Cardiac muscle cell (in vitro differentiated cells and primary cell): Measurements from ENCODE around the gene CHPF. TPM values are rescaled to one million over a fixed set of nuclear protein-coding genes. Genes with fewer than 3 reads are reported as not detected.

Experiments used
- DNase-seq, 2 donors: peaks; one replicate each; pipeline versions ENCODE4 v3.0.0 to v3.0.0-alpha.2; 2010 to 2017; ENCODE audit warnings: low read depth in 1 of 2, low spot score in 1 of 2
- H3K27ac ChIP-seq: fragments of 200-600 bp; sonication (generic); 2 replicates; pipeline ENCODE4 v1.5.1; 2016
- H3K27me3 ChIP-seq: fragments of 200-600 bp; sonication (generic); 2 replicates; pipeline ENCODE4 v1.6.0; 2016; ENCODE audit warnings: control low read depth
- H3K36me3 ChIP-seq: fragments of 200-600 bp; sonication (generic); 2 replicates; pipeline ENCODE4 v1.5.1; 2016; ENCODE audit warnings: control low read depth
- H3K4me1 ChIP-seq: fragments of 200-600 bp; sonication (generic); 2 replicates; pipeline ENCODE4 v1.8.1; 2017; ENCODE audit warnings: low read depth, mild to moderate bottlenecking, mixed run types
- H3K4me3 ChIP-seq: fragments of 200-600 bp; sonication (generic); 2 replicates; pipeline ENCODE4 v1.5.1; 2016; ENCODE audit warnings: mild to moderate bottlenecking
- H3K9me3 ChIP-seq: fragments of 200-600 bp; sonication (generic); 2 replicates; pipeline ENCODE4 v1.5.1; 2017; ENCODE audit warnings: low read depth, mild to moderate bottlenecking, control low read depth
- CTCF ChIP-seq: IDR thresholded peaks from 2 replicates; pipeline ENCODE4 v1.5.1; 2012; ENCODE audit warnings: low read depth, mild to moderate bottlenecking, low read length
- polyA plus RNA-seq: library from polyadenylated mRNA; unstranded; fragments of >200 nt; fragmentation: Nextera tagmentation; extraction: Ambion mirVana; gene quantifications from 2 replicates; pipeline ENCODE4 v1.2.1, GENCODE V29; 2016
- total RNA-seq: library from RNA; depleted of rRNA; stranded (reverse); fragments of >200 nt; gene quantifications from 2 replicates; pipeline ENCODE4 v1.2.3, GENCODE V29; 2016

CHPF gene
- total and polyA plus RNA-seq, 2 experiments from 2014 or later = 208 to 301 TPM

- Histone ChIP-seq H3K4me3 (peak overlapping the region; percentile 47), H3K27ac (no peak overlapping the region), H3K4me1 (peaks cover 3% of the 10 kb centered on the region), H3K27me3 (no peaks in the 10 kb centered on the region), H3K36me3 (peaks cover 21% of the 10 kb centered on the region), H3K9me3 (no peaks in the 10 kb centered on the region)
- no peak for TF ChIP-seq CTCF
- DNase-seq = peak; percentile 90 to 94
Measured at GRCh38 chr2:219552382-219553167, 9.0 kb upstream of the CHPF start.

- TF ChIP-seq CTCF = no peak
- peaks cover 3% of the 10 kb centered on the region for H3K4me1 ChIP-seq
- peak overlapping the region; percentile 47 for H3K4me3 ChIP-seq
- peak in 1 of 2 donors; percentile 55 for DNase-seq
- H3K36me3 ChIP-seq = peaks cover 18% of the 10 kb centered on the region
- no peaks in the 10 kb centered on the region for H3K9me3 ChIP-seq
- H3K27ac ChIP-seq = no peak overlapping the region
- H3K27me3 ChIP-seq = no peaks in the 10 kb centered on the region
Measured at GRCh38 chr2:219551441-219552381, 8.1 kb upstream of the CHPF start.

- Histone ChIP-seq H3K4me1 (peaks cover 3% of the 10 kb centered on the region), H3K27me3 (no peaks in the 10 kb centered on the region), H3K27ac (no peak overlapping the region), H3K9me3 (no peaks in the 10 kb centered on the region), H3K4me3 (no peak overlapping the region), H3K36me3 (peaks cover 3% of the 10 kb centered on the region)
- TF ChIP-seq CTCF = no peak
- no peak for DNase-seq
Measured at GRCh38 chr2:219549619-219550018, 6.0 kb upstream of the CHPF start.

GRCh38 chr2:219548990-219549389, 5.4 kb upstream of the CHPF start:
- Histone ChIP-seq H3K4me3 (no peak overlapping the region), H3K27me3 (no peaks in the 10 kb centered on the region), H3K36me3 (peaks cover under 1% of the 10 kb centered on the region), H3K4me1 (peaks cover 3% of the 10 kb centered on the region), H3K9me3 (no peaks in the 10 kb centered on the region), H3K27ac (no peak overlapping the region)
- DNase-seq = no peak
- no peak for TF ChIP-seq CTCF

- H3K4me1 ChIP-seq = peaks cover 3% of the 10 kb centered on the region
- DNase-seq = no peak
- H3K27ac ChIP-seq = no peak overlapping the region
- no peaks in the 10 kb centered on the region for H3K36me3 ChIP-seq
- H3K9me3 ChIP-seq = no peaks in the 10 kb centered on the region
- TF ChIP-seq CTCF = no peak
- no peaks in the 10 kb centered on the region for H3K27me3 ChIP-seq
- no peak overlapping the region for H3K4me3 ChIP-seq
Measured at GRCh38 chr2:219547621-219548020, 4.0 kb upstream of the CHPF start.
